Effector CD8-positive, alpha-beta T cell (primary cell): Measurements from ENCODE around the gene DPM1.

Source experiments
- DNase-seq: peaks from one replicate; lab custom pipeline; 2025; lab: John Stamatoyannopoulos, UW

DPM1 gene

GRCh38 chr20:50930139-50930975 lies 28.0 kb downstream of the DPM1 start:
- DNase-seq = no peak

GRCh38 chr20:50929299-50930138 lies 28.8 kb downstream of the DPM1 start:
- DNase-seq = peak; percentile 74

GRCh38 chr20:50928469-50928868 lies 29.9 kb downstream of the DPM1 start:
- no peak for DNase-seq

GRCh38 chr20:50926530-50926929 lies 31.8 kb downstream of the DPM1 start:
- no peak for DNase-seq

GRCh38 chr20:50924261-50924920 lies 33.9 kb downstream of the DPM1 start:
- no peak for DNase-seq

- no peak for DNase-seq
Measured at GRCh38 chr20:50921803-50922501, 36.4 kb downstream of the DPM1 start.

GRCh38 chr20:50920997-50921396 lies 37.3 kb downstream of the DPM1 start:
- no peak for DNase-seq

GRCh38 chr20:50919567-50919966 lies 38.8 kb downstream of the DPM1 start:
- DNase-seq = no peak

GRCh38 chr20:50918403-50918802 lies 39.9 kb downstream of the DPM1 start:
- no peak for DNase-seq

- no peak for DNase-seq
Measured at GRCh38 chr20:50916934-50917333, 41.4 kb downstream of the DPM1 start.

GRCh38 chr20:50916257-50916656 lies 42.1 kb downstream of the DPM1 start:
- DNase-seq = no peak

GRCh38 chr20:50915424-50915823 lies 42.9 kb downstream of the DPM1 start:
- no peak for DNase-seq

- no peak for DNase-seq
Measured at GRCh38 chr20:50913690-50914375, 44.5 kb downstream of the DPM1 start.

GRCh38 chr20:50911716-50912115 lies 46.6 kb downstream of the DPM1 start:
- no peak for DNase-seq

GRCh38 chr20:50911030-50911429 lies 47.3 kb downstream of the DPM1 start:
- DNase-seq = no peak

- no peak for DNase-seq
Measured at GRCh38 chr20:50909413-50909812, 48.9 kb downstream of the DPM1 start.

GRCh38 chr20:50904067-50904570 lies 54.2 kb downstream of the DPM1 start:
- no peak for DNase-seq

GRCh38 chr20:50903353-50904051 lies 54.8 kb downstream of the DPM1 start:
- no peak for DNase-seq

GRCh38 chr20:50901301-50901700 lies 57.0 kb downstream of the DPM1 start:
- no peak for DNase-seq

GRCh38 chr20:50900261-50900660 lies 58.1 kb downstream of the DPM1 start:
- no peak for DNase-seq
